ENCODE measurements around the gene TUBA1C.
"Not testable (repeated sequence)": the region's sequence is repeated elsewhere in the genome, so short reads cannot be mapped to it uniquely, and the experiment has no call there.

Gene TUBA1C

DNA sequence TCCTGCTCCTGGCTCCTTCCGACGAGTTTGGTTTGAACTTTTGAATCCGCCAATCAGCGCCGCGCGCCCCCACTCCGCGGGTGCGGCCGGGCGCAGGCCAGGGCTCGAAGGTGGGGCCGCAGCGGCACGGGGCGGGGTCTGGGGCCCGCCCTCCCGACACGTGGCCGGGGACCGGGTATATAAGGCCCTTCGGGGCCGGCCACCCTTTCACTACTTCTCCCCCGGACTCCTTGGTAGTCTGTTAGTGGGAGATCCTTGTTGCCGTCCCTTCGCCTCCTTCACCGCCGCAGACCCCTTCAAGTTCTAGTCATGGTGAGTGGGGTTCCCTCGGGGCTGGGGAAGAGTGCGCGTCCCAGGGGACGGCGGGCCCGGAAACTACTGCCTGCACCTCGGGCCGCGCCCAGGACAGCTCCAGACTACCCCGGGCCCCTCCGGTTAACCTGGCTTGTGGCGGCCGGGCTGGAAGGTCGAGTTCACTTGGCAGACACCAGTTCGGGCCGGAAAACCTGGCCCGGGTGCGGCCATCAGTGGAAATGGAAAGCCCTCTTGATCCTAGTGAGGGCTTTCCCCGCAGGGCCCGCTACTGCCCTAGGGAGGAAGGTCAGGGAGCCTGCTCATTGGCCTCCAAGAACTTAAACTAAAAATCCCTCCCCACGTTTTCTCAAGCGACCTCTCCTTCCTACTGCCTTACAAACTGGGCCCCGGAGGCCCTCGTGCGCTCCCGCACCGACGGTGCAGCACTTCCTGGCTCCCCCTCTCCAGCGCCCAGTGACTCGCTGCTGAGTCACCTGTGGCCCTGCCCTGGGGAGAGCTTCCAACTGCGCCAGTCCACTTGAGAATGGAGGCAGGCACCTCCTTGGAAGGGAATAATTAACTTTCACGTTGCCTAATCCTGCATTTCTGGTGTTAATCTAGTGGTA, at the start of gene TUBA1C:
Gene TUBA1C (plus strand): TSS at position 210 of the 920 bp plus-strand sequence. CDS start 100 bp downstream, at position 310.
- peak; percentile 94 for DNase-seq

DNA sequence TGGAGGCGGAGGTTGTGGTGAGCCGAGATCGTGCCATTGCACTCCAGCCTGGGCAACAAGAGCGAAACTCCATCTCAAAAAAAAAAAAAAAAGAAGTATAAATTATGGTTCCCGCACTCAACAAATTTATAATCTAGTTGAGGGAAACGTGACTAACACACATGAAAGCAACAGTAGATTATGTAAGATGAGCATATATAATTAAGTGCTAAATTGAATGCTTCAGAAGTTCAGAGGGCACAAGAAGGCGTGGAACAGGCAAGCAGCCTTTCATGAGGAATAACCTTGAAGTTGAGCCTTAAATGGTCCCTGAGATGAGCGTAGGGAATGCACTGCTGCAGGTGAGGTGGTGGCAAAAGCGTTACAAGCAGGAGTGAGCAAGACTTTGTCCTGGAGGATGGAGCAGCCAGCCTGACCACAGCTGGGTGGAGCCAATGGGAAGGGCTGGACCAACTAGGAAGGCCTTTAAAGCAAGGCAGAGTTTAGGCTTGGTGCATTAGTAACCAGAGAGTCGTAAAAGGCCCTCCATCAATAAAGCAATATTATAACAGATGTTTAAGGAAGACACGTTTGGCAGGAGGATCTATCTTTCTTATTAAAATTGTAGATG, 45.4 kb upstream of the TUBA1C start:
- DNase-seq: no peak

DNA sequence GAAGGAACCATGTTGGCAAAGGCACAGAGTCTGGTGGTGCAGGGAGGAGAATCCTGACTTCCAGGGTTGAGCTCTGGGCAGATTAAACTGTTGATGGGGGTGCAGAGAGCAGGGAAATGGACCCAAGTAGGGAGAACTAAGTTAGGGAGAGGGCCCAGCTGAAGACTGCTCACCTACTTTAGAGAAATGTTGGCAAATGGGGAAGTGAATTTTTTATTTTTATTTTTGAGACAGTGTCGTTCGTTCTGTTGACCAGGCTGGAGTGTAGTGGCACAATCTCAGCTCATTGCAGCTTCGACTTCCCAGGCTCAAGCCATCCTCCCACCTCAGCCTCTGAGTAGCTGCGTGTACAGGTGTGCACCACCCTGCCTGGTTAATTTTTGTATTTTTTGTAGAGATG, 43.9 kb upstream of the TUBA1C start:
- no peak for DNase-seq

DNA sequence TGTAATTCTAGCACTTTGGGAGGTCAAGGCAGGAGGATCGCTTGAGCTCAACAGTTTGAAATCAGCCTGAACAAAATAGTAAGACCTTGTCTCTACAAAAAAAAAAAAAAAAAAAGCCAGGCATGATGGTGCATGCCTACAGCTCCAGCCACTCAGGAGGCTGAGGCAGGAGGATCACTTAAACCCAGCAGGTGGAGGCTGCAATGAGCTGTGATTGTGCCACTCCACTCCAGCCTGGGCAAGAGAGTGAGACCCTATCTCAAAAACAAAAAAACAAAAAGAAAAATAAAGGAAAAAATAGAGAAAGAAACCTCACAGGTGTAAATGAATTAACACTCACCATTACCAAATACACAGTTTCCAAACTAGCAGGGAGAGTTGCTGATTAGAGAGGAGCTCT, 41.8 kb upstream of the TUBA1C start:
- DNase-seq: no peak

DNA sequence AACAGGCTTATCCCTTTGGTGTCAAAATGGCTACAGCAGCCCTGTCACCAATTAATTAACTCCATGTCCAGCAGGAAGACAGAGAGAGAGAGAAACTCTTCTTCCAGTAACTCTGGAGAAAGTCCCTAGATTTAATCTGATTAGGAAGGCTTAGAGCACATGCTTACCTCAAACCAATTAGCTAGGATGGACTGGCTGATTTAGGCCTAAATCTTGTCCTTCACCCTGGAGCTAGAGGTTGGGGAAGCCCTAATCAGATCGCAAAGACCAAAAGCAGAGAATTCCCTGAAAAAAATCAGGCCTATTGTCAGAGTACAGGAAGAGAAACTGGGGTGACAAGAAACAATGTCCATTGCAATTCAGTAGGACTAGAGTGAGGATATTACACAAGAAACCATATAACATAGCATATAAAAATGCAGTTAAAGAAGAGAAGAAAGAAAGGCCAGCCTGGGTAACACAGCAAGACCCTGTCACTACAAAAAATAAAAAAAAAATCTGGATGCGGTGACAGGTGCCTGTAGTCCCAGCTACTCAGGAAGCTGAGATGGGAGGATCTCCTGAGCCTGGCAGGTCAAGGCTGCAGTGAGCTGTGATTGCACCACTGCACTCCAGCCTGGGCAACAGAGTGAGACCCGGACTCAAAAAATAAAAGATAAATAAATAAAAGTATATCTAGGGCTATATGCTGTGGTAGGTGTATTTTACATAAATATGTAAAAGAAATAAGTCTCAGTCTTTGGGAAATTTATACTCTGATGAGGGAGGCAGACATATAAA, 41.1 kb upstream of the TUBA1C start:
- DNase-seq: no peak

DNA sequence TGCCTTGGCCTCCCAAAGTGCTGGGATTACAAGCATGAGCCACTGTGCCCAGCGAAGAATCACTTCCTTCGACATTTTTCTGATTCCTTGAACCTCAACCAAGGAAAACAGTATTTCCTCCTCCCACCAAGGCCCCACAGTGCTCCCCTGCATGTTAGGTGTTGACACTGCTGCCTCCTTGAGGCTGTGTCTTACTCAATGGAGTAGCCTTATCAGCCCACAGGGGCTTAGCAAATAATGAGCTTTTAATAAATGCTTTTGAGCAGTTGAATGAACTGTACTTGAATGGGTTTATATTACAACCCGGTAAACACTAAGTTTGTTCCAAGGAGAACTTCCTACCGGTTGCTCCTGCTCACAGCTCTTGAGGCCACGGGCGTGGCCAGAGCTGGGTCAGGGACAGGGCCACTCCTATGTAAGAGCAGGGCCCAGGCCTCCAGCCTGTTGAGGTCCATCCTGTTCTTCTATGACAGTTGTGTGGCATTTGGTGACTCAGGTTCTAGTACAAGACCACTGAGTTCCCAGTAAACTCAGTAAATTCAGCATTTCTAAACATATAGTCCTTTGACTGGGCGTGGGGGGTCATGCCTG, 39.2 kb upstream of the TUBA1C start:
- no peak for DNase-seq

DNA sequence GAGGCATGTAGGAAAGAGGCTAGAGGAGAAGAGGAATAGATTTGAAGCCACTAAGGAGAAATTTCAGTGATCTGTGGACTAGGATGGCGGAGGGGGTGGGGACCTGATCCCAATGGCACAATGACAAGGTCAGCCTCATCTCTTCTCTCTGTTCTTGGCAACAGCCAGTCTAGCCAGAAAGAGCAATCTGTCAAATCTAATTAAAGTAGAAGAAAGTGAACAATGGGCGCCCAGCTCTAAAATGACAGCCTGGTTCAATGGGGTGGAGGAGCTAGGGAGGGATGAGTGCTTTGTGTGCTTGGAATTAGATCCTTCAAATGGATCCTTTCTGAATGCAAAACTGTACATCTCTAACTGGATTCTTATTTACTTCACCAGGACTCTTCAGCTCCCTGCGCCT, 37.2 kb upstream of the TUBA1C start:
- DNase-seq: no peak

DNA sequence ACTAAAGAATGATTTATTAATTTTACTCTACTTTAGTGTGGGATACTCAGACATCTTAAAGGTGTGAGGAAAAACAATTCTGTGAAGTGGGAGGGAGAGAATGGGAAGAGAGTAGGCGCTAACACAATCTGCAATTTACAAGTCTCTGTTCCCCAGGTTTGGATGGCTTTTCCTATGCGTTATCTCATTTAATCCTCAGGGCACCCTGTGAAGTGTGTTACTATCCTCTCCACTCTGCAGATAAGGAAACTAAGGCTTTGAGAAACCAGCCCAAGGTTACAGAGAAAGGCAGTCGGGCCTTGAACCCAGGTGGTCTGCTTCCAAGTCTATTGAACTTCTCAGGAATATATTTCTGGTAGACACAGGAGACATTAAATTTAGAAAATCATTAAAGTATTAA, 36.2 kb upstream of the TUBA1C start:
- DNase-seq: no peak

DNA sequence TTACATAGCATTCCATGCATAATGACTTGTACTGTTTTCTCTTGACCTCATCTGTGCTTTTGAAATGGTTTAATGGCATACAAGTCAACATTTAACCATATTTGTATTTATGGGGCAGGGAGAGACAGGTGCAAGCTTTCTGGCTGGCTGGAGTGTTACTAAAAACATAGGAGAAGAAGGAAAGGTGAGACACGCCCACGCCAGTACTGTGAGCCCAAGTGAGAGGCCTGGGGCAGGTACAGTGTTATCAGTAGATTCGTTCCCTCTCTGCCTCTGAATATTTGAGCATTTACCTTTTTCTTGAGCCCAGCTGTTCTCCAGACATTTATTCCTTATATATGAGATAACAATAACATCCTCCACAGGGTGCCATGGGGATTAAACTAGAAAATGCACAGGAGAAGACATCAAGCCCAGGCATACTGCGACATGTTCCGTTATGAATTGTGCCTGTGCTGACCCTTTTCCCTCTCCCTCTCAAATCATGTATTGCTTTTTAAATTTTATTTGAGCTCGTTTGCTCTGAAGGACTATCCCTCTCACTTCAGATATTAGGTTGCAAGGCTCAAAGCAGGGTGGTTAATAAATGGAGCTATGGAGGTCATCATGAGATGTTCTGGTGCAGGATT, 34.6 kb upstream of the TUBA1C start:
- DNase-seq: no peak

DNA sequence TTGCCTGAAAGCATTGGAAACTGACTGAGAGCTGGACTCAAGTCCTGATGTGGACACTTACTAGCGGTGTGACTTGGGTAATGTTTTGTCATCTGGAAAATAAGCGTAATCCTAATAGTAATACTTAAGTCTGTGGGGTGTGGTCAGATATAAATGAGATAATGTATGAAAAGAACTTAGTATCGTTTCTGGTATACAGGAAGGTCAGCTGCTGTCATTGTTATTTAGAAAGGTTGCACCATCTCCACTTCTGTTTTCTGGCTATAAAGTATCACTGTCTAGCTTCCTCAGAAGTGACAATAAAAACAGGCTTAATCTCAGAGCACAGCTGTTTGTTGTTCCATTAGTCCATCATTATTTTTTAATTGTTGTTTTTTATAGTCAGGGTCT, 34.1 kb upstream of the TUBA1C start:
- DNase-seq: no peak

DNA sequence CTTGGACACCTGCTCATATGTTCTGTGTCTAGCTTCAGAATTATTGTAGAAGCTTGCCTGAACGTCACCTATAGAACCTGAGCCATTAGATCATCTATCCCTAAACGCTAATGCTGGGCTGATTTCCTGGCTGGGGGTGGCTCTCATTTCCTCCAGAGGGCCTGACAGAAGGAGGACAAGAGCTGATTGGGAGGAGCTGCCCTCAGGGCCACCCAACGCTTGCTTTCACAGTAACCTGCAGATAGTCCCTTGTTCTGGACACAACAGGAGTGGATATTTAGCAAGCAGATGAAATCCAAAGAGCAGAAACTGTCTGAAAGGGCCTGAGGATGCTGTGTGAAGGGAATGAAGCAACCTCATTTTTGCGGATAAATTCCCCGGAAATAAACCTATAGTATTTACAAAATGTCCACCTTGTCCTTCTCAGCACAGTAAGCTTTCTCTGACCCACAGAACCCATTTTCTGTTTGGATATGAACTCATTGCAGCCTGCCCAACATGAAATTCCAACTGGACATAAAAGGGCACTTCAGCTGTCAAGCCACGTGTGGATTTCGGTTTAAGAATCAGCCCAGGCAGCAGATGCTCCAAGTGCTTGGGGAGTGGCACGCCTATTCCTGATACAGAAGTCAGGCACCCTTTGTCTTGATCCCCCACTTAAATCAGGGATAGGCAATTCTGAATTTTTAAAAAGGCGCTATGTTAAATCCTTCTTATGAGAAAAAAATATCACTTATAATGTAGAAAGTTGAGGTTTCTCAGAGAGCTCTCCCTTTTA, 32.8 kb upstream of the TUBA1C start:
- DNase-seq: no peak

DNA sequence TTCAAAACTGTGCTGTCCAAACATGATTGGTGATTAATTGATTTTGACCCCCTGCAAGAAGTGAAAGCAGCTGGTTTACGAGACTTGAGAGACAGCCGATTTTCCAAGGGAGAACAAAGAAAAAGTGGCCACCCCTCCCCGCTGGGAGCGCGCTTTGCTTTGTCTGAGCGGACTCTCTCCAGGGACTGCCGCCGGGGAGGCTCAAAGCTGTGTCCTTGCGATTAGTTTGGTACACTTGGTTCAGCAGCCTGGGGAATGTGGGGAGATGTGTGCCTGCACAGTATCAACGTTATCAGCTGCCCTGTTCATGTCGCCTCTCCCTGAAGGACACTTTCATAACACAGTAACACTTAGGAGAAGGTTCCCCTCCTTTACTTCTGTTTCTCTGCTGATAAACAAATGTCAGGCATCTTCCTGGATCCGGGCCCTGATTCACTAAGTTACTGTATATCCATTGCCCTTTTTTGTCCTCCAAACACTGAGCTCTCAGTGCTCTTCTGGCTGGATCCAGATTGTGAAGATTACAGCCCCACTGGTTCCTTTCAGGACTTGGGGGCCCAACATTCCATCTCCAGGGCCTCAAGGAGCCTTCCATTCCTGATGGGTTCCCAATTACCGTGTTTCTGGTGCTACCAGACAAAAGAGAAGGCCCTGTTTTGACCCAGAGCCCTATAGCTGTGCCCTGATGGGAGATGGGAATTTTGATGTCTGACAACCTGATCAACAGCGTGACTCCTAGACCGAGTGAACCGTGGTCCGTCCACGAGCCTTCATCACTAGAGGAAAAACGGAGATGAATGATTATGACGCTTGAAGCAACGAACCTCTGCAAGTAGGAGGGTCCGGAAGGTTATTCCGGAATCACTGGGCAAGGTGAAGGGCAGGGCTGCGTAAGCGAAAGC, 31.7 kb upstream of the TUBA1C start:
- DNase-seq: no peak

DNA sequence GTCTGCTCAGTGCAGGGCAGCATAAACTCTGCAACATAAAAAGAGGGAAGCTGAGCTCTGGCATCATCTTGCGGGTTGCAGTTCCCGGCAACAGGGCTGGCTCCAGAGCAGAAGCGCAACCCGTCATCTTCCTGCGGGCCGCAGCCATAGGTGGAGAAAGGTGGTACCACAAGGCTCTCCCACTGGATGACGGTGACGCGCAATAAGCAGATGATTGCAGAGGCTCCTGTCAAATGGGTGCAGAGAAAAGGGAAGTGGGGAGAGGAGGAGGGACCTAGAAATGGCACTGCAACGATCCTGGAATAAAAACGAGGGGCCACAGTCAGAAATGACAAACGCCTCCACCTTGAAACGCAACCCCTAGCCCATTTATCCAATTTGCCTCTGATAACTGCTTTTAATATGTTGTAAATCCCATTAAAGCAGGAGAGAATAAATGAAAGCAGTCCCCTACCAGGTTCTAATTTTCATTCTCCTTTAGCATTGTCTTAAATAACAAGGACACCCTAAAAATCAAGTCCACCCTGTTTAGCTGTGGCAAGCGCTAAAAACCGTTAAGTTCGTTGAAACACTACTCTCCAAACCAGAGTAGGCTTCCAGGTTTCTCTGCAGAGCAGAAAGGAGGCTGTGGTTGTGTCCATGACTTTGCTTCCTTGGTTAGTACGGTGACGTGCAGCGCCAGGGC, 30.9 kb upstream of the TUBA1C start:
- peak; percentile 27 for DNase-seq

DNA sequence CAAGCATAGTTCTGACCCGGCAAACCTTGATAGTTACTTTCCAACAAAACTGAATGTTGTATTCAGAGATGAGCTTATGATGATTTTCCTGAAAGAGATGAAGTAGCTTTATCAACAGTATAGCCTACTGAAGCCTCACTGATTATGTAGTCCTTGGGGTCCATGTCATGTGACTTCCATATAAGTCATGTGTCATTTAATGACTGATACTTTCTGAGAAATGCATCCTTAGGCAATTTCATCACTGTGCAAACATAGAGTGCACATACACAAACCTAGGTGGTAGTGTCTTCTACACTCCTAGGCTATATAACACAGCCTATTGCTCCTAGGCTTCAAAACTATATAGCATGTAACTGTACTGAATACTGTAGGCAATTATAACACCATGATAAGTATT, 28.5 kb upstream of the TUBA1C start:
- no peak for DNase-seq

DNA sequence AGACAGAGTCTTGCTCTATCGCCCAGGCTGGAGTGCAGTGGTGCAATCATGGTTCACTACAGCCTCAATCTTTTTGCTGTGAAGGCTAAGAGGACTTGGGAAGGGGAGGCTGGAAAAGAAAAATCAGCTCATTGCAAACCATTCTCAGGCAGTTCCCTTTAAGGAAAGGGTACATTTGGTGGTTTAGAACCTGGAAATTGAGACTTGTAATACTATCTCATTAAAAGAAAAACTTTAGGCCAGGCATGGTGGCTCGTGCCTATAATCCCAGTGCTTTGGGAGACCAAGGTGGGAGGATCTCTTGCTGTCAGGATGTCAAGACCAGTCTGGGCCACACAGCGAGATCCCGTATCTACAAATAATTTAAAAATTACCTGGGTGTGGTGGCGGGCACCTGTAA, 21.3 kb upstream of the TUBA1C start:
- DNase-seq: no peak

DNA sequence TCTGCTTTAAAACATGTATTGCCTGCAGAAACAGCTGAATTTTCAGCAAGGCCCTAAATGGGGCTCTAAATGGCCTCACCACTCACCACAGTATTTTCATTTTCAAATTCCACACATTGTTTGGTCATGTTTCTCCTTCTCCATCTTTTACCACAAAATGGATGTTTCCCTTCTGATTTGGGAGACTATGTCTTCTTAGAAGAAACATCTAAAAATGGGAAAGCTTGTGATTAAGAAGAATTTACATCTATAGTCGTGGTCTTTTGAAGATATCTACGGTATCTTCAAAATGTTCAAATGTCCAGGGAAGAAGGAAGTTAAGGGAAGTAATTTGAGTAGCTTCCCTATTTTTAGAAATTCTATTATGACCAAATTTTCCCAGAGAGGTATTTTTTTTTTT, 20.7 kb upstream of the TUBA1C start:
- no peak for DNase-seq

DNA sequence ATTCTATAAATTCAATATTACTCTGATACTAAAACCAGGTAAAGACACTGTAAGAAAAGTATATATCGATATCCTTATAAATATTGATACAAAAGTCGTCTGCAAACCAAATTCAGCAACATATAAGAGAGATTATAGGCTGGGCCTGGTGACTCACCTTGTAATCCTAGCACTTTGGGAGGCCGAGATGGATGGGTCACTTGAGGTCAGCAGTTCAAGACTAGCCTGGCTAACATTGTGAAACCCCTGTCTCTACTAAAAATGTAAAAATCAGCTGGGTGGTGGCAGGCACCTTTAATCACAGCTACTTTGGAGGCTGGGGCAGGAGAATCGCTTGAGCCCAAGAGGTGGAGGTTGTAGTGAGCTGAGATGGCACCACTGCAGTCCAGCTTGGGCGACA, 13.5 kb upstream of the TUBA1C start:
- no peak for DNase-seq

DNA sequence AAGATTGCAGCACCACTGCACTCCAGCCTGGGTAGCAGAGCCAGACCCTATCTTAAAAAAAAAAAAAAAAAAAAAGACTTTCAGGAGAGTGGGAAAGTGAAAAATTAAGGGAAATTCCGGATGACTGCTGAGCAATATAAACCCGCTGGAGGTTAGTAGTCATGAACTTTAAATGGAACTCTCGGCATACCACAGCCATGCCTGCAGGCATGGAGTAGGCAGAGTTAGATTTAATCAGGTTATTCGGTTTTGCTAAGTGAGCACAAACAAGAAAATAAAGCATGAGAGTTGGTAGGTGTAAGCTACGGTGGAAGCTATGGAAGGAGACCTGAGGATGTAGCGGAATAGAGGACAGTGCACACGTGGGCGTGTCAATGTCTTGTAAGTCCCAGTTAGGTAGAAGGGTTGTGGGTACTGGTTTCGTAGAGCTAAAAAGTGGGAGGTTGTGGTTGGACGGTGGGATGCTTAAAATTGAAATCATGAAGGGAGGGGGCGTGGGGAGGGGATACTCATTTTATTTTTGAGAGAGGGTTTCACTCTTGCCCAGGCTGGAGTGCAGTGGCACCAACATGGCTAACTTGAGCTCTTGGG, 11.8 kb upstream of the TUBA1C start:
- DNase-seq: peak; percentile 39

DNA sequence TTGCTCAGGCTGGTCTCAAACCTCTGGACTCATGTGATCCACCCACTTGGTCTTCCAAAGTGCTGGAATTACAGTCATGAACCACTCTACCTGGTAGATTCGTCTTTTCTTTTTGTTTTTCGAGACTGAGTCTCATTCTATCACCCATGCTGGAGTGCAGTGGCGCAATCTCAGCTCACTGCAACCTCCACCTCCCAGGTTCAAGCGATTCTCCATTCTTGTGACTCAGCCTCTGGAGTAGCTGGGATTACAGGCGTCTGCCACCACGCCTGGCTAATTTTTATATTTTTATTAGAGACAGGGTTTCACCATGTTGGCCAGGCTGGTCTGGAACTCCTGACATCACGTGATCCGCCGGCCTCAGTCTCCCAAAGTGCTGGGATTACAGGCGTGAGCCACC, 9.4 kb upstream of the TUBA1C start:
- not testable (repeated sequence) for DNase-seq

All from stimulated activated CD8-positive, alpha-beta memory T cell treated with anti-CD3 and anti-CD28 coated beads, Interleukin-4, amount 100 ng/mL, for 48 hours (primary cell).